Thyroid gland (tissue), 4 donors: ENCODE results near the gene LATS1.

Experiments
- CTCF ChIP-seq, 6 experiments: fragments of 200-600 bp in 3 of 6; fragments of 450-650 bp in 3 of 6; sonication (generic) in 3 of 6; IDR thresholded peaks; one replicate each; pipeline ENCODE4 v1.5.1; 2016 to 2019; ENCODE audit warnings: antibody characterized with exemption in 6 of 6, mild to moderate bottlenecking in 2 of 6, inconsistent platforms in 1 of 6, moderate library complexity in 1 of 6
- POLR2A ChIP-seq, 2 donors: fragments of 450-650 bp; IDR thresholded peaks; one replicate each; pipeline ENCODE4 v1.6.1; 2017; ENCODE audit warnings: antibody characterized with exemption in 2 of 2, mild to moderate bottlenecking in 2 of 2, moderate library complexity in 1 of 2

- TF ChIP-seq CTCF (IDR thresholded peaks at IDR 0.05) = no peak
- TF ChIP-seq POLR2A (IDR thresholded peaks at IDR 0.05) = no peak
Observed at GRCh38 chr6:149642829-149643580, 74.9 kb downstream of the LATS1 start.
